Measurements from ENCODE around the gene TMEM156. TPM values are rescaled to one million over a fixed set of nuclear protein-coding genes. Genes with fewer than 3 reads are reported as not detected.
"Not testable (repeated sequence)": the region's sequence is repeated elsewhere in the genome, so short reads cannot be mapped to it uniquely, and the experiment has no call there.

The TMEM156 gene
- polyA plus RNA-seq, 3 donors = 2.7 to 3.8 (median 2.7) TPM

- no peak for DNase-seq
Measured at GRCh38 chr4:38993683-38994082, 38.5 kb downstream of the TMEM156 start.

- DNase-seq = no peak
Measured at GRCh38 chr4:38990241-38990640, 42.0 kb downstream of the TMEM156 start.

DNA sequence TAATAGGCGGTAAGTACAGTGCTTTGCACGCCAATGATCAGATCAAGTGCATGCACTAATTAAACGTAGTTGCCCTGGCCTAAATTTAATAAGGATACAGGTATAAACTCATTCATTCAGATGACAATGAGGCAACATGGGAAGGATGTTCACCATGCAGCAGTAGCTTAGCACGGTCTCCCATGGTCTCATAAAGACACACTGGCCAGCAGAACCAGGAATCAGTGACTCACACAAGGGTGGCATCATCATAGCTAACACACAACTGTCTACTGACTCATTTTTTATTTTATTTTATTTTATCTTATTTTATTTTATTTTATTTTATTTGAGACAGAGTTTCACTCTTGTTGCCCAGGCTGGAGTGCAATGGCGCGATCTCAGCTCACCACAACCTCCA lies 42.7 kb downstream of the TMEM156 start:
- DNase-seq = no peak

DNA sequence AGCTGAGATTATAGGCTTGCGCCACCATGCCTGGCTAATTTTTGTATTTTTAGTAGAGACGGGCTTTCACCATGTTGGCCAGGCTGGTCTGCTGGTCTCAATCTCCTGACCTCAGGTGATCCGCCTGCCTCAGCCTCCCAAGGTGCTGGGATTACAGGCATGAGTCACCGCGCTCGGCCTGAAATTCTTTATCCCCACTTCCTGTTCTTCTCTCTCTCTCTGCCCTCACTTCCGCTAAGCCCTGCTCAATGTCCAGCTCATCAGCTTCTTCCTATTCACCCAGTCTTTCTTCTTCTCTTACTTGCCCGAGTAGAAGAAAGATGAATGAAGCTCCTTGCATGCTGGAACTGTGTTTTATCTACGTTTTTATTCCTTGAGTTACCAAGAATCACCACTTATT lies 43.9 kb downstream of the TMEM156 start:
- not testable (repeated sequence) for DNase-seq

DNA sequence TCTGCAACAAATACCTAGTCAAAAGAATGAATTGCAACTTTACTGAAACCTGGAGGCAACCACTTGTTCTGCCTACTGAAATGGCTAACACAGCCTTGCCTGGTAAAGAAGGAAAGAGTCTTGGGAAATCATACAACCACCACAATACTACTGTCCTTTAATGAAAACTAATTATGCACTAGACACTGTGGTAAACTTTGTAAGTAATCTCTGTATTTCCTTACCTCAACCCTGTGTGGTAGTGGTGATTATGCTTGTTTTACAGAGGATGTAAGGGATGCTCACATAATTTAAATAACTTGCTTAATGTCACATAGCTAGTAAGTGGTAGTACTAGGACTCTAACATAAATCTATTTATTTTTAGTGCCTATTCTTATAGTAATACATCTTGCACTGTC lies 44.7 kb downstream of the TMEM156 start:
- DNase-seq = no peak

GRCh38 chr4:38985410-38986100 lies 46.7 kb downstream of the TMEM156 start:
- DNase-seq = no peak

DNA sequence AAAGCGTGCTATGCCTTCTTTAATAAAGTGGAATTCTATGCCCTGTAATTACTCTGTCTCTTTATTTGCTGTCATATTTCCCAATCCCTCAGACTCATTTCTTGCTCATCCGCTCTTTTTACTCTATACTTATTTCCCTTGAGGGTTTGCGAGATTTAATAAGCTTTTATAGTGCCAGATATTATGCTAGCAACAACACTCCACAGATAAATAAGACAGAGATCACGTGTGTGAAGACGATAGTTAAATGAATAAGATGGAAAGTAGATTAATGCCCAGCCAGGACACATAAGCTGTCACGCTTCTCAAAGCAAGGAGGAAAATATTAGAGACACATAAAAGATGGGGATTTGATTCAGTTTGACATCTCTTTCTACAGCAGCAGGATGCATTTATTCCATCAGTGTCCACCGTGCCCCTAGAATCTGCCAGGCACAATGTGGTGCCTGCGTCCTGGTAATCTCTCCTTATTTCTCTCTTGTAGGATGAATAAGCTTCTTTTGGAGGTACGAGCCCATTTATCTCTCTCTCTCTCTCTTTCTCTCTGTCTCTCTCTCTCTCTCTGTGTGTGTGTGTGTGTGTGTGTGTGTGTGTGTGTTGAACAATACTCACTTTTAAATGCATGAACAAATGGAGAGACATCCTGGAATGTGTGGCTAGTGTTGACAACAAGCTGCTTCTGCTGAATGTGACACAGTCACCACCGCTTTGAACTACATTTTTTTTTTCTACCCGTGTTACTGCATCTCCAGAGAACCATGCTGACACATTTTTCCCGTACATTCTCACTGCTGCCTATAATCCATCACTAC lies 48.2 kb downstream of the TMEM156 start:
- no peak for DNase-seq

DNA sequence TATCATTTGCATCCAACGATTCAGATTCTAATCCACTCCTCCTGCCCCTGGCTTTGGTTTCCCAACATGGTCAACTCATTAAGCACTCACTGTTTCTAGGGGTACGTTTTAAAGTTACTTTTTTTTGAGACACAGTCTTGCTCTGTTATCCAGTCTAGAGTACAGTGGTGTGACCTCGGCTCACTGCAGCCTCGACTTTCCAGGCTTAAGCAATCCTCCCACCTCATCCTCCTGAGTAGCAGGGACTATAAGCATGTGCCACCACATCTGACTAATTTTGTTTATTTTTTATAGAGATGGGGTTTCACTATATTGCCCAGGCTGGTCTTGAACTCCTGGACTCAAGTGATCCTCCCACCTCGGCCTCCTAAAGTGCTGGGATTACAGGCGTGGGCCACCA lies 48.9 kb downstream of the TMEM156 start:
- no peak for DNase-seq

GRCh38 chr4:38982361-38983095 lies 49.7 kb downstream of the TMEM156 start:
- DNase-seq = no peak

- DNase-seq = no peak
Measured at GRCh38 chr4:38980903-38981676, 51.1 kb downstream of the TMEM156 start.

GRCh38 chr4:38979511-38980230 lies 52.5 kb downstream of the TMEM156 start:
- no peak for DNase-seq

DNA sequence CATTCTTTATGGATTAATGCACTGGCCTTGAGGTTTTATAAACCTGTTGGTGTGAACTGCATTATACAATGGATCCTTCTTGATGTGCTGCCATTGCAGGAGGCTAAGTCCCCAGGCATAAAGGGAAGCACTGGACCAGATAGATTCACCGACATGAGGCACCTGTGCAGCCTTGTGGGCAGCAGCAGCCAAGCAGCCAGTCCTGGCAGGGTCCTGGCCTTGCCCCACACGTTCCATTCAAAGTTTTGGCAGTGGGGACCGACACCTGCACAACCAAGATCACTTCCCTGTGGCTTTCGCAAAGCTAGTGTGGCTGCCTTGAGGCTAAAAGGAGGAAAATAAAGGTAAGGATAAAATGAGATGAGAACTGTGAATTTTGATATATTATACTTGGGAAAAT lies 53.1 kb downstream of the TMEM156 start:
- no peak for DNase-seq

GRCh38 chr4:38976308-38976707 lies 55.9 kb downstream of the TMEM156 start:
- DNase-seq = no peak

DNA sequence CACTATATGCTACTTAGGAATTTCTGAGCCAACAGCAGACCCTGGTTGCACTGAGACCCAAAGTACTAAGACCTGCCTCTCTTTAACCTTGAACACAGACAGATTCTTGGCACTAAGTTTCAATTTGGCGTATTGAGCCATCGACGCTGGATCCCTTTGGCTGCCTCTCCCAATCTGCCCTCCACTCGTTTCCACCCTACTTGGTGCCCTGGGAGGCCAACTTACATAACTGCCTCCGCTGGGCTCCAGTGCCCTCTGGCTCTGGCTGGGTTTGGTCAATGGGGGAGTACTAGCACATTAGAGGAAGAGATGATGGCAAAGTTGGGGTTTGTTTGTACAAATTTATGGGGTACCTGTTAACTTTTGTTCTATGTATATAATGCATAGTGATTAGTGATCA lies 63.5 kb downstream of the TMEM156 start:
- no peak for DNase-seq

DNA sequence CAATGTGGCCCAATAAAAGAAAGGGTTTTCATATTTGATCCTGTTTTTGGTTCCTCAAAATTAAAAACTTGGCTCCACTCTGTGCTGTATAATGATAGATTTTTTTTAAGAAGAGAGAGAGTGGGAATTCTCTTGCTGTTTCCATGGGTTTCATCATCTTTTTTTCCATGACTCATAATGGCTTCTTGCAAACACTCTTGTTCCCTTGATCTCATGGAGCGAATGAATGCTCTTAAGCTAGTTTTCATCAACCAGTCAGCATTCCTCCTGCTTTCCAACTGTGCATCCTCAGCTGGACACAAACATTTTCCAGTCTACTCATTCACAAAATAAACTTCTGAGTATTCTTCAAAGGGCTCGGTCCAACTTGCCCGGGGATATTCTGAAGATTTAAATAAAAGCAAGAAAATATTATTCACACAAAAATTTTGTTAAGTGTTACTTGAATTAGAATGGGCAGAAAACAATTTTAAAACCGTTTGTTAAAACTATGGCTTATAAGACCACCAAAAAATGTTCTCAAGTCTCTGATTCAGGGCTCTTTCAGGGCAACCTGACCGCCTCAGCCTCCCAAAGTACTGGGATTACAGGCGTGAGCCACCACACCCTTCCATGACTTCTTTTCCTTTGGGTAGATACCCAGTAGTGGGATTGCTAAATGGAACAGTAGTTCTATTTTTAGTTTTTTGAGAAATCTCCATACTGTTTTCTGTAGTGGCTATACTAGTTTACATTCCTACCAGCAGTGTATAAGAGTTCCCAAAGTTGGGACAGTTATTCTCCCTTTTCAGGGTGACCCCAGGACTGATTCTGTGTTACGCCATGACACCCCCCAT lies 64.7 kb downstream of the TMEM156 start:
- no peak for DNase-seq

- no peak for DNase-seq
Measured at GRCh38 chr4:38965866-38966265, 66.3 kb downstream of the TMEM156 start.

DNA sequence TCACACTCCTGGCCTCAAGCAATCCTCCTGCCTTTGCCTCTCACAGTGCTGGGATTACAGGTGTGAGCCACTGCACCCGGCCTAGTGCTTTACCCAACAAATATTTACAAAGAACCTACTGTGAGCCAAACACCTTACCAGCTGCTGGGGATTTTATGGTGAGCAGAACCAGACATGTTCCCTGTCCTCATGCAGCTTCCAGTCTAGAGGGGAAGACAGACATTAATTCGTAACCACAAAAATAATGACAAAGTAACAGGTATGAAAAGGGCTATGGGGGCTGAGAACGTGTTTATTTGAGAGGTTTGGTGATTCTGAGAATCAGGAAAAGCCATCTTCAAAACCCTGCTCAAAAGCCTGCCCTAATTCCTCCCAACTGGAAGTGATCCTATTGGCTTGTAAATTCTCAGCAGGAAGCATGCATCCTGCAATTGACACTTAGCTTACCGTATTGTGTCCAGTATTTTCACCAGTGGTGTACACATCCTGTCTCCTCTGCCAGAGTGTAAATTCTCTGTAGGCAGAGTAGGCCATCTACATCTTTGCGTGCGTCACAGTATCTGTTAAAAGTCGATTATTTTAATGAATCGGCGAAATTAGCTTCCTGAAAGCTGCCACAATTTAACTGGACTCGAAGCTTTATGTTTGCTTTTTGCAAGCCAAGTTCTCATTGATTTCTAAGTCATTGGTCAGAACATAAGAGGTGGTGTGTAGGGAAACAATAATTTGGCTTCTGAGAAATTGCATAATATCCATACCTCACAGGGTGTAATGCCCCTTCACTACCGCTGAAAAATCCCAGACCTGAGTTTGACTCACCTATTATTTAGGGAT lies 67.0 kb downstream of the TMEM156 start:
- no peak for DNase-seq

- not testable (repeated sequence) for DNase-seq
Measured at GRCh38 chr4:38959248-38959647, 73.0 kb downstream of the TMEM156 start.

GRCh38 chr4:38958453-38959190 lies 73.6 kb downstream of the TMEM156 start:
- DNase-seq = no peak
